ENCODE data around the gene SLC35D3.

GRCh38 chr6:136962661-136963060 is 40.6 kb downstream of the SLC35D3 start:
- TF ChIP-seq CTCF (IDR thresholded peaks at IDR 0.05) (no peak), EZH2 (IDR thresholded peaks at IDR 0.05) (no peak), EZH2phosphoT487 (IDR thresholded peaks at IDR 0.05) (no peak)
